Hematopoietic multipotent progenitor cell (in vitro differentiated cells): ENCODE measurements around the gene STK32B. TPM values are rescaled to one million over a fixed set of nuclear protein-coding genes. Genes with fewer than 3 reads are reported as not detected.
"Not testable (repeated sequence)": the region's sequence is repeated elsewhere in the genome, so short reads cannot be mapped to it uniquely, and the experiment has no call there.

ENCODE experiments used
- DNase-seq, 3 donors: peaks; one replicate each; pipeline ENCODE4 v3.0.0-alpha.2; 2011 to 2015; ENCODE audit warnings: low read depth in 2 of 3, low spot score in 2 of 3
- total RNA-seq: library from RNA; depleted of rRNA; stranded (reverse); fragments of >200 nt; gene quantifications from one replicate; pipeline ENCODE4 v1.2.3, GENCODE V29; 2012

Gene STK32B
- total RNA-seq, 1 donor = 14.8 TPM

- no peak for DNase-seq
These were observed 196.5 kb downstream of the STK32B start for GRCh38 chr4:5247735-5248134.

DNA sequence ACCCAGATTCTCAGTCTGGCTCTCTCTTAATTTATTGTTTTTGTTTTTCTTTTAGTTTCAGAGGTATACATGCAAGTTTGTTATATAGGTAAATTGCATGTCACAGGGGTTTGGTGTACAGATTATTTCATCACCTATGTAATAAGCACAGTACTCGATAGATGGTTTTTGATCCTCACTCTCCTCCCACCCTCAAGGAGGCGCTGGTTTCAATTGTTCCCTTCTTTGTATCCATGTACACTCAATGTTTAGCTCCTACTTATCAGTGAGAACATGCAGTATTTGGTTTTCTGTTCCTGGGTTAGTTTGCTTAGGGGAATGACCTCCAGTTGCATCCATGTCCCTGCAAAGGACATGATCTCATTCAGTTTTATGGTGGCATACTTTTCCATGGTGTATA, 198.4 kb downstream of the STK32B start:
- no peak for DNase-seq

GRCh38 chr4:5250536-5250935, 199.3 kb downstream of the STK32B start:
- not testable (repeated sequence) for DNase-seq

DNA sequence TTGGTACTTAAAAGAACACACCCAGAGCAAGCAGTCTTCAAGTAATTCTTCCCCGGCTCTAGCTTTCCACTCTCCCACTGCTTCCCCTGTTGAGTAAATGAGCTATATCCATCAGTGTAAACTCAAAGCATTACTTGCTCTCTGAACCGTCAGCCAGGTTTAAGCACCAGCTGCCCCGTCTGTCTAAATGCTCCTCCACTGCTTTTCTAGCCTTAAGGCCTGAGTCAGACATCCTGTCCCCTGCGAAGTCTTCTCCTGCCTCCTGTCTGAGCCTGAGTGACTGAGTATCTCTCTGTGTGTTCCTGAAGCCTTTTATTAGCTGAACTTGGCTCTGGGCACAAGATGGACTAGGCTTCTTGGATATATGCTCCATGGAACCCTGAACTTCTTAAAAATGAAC, 205.1 kb downstream of the STK32B start:
- no peak for DNase-seq

GRCh38 chr4:5257086-5257485, 205.8 kb downstream of the STK32B start:
- no peak for DNase-seq

DNA sequence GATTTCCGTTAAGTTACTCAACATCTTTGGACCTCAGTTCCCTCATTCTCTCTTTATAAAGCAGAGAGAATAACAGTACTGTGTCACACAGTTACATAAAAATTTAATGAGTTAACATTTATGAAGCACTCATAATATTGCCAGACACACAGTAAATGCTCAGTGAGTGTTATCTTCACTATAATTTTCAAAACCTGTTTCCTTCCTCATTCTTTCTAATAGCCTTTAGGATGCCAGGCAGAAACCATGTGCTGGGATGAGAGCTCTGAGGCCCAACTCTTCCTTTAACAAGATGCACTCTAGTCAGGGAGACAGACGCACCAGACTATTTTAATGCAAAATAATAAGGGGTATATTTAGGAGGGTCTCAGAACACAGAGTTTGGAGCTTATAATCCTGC, 208.2 kb downstream of the STK32B start:
- DNase-seq = peak in 1 of 3 donors; percentile 63

- no peak for DNase-seq
These were observed 208.8 kb downstream of the STK32B start for GRCh38 chr4:5260121-5260520.

DNA sequence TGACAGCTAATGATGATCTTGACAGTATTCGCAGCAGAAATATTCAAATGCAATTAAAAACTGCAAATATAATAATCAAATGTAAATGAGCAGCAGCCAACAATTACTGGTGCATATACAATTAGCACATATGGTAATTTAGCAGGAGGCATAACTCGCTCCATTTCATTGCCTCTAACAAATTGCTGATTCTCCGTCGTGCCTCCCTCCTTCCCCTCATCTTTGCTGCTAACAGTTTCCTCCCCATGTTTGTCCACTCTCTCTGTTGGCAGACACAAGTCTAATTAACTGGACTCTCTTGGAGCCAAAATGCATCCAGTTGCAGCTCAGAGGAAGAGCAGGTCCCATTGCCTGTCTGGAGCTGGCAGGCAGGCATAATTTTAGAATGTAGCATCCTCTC, 210.6 kb downstream of the STK32B start:
- DNase-seq = no peak

GRCh38 chr4:5266991-5267390, 215.7 kb downstream of the STK32B start:
- no peak for DNase-seq

DNA sequence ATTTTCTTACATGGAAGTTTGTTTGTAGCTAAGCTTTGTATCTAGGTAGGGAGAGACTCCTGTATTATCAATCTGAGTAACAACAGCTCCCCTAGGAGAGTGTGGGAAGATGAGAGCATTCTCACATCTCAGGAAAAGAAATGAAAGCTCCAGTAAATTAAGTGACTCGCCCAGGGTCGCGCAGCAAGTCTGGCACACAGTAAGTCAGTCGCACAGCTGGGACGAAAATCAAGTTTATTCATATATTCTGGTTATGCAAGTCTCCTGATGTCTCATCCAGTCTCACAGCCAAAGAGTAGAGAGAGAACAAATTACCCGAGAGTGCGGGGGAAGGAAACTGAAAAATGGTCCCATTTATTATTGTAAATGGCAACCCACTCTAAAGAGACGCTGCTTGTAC, 216.1 kb downstream of the STK32B start:
- no peak for DNase-seq

DNA sequence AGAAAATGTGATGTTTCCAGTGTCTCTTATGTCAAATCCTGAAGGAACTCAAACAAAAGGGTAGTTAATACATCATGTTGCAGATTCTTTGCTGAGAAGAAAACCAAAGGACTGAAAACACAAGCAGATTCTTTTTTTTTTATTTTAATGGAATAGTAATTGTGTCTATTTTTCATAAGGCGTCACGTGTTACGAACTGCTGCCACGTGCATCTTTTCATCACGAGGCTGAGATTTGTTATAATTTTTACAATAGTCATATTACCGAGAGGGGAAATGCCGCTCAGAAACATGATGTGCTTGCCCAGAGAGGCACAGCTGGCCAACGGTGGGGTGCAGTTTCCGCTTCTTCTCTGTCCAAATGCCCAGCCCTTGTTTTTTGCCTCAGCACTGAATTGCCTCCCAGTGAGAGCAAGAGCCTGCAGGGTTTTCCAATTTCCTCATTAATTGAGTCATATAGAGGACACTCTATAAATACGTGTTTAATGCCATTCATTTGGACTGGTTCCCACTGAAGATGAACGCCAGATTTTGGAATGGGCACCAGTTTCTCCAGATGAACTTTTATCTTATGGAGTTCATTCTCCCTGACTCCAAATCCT, 225.3 kb downstream of the STK32B start:
- no peak for DNase-seq

DNA sequence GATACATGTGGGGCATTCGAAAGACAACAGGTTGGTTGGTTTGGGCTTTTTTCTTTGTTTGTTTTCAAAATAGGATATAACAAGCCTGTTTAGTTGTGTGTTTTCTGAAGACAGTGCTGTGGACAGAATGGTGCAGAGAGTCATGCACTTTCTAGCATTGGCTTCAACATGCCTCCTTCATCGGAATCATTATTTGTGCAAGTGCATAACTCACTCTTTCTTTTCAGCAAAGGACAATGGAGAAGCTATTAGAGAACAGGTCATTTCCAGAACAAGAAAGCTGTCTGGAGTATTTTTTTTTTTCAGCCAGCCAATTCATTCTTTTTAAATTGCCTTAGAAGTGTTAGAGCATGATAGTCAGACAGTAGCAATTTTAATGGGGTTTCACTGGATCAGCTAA, 225.8 kb downstream of the STK32B start:
- DNase-seq = no peak

DNA sequence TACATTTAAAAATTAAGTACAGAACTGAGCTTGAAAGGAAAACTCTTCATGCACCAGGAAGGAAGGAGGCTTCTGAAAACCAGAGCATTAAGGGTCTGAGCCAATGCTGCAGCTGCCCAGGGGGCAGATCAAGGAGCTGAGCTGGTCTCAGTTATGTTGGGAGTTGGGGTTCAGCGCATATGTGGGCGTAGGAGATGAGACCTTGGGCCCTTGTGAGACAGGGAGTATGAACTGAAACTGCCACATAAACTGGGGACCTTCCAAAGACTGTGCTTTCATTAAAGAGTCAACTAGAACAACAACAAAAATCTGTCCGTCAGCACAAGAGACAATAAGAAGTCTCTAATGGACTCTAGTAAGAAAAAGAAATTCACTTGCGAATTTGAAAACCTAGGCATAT, 226.9 kb downstream of the STK32B start:
- DNase-seq = no peak

DNA sequence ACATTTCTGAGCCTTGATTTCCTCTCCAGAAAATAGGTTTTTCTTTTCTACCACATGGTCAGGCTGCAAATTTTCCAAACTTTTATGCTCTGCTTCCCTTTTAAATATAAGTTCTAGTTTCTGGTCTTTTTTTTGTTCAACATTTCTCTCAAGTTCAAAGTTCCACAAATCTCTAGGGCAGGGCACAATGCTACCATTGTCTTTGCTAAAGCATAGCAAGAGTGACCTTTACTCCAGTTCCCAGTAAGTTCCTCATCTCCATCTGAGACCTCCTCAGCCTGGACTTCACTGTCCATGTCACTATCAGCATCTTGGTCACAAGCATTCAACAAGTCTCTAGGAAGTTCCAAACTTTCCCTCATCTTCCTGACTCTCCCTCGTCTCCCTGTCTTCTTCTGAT, 228.8 kb downstream of the STK32B start:
- DNase-seq = not testable (repeated sequence)

DNA sequence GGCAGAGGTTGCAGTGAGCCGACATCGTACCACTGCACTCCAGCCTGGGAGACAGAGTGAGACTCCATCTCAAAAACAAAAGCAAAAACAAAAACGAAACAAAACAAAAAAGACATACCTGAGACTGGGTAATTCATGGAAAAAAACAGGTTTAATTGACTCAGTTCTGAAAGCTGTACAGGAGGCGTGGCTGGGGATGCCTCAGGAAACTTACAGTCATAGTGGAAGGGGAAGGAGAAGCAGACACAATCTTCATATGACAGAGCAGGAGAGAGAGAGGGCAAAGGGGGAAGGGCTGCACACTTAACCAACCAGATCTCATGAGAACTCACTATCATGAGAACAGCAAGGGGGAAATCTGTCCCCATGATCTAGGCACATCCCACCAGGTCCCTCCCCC, 229.5 kb downstream of the STK32B start:
- no peak for DNase-seq

DNA sequence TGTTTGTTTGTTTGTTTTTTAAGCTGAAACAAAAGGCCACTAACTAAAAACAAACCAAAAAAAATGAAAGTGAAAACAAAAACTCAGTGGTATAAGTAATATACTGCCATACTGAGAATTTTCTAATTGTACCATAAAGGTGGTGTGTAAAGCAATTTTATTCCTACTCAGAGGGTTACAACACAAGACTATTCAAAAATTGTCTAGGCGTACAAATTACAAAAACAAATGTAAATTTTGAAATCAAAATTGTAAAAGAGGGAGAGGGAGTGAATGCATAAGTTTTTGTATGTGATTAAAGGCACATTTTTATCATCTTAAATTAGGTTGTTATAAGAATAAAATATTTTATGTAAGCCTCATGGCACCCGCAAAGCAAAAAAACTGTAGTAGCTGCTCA, 232.6 kb downstream of the STK32B start:
- DNase-seq = no peak

DNA sequence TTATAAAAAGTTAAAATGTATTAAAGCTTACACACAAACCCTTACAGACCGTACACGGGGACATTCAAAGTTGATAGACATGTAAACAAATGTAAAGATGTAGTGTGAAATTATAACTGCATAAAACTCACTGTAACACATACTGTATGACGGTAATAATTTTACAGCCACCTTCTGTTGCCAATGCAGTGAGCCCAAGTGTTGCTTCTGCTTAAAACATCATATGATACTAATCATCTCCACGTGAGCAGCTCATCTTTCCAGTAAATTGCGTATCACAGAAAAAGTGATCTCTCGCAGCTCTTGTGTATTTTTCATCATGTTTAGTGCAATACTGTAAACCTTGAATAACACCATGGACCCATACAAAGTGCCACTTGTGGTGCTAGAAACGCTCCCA, 233.2 kb downstream of the STK32B start:
- no peak for DNase-seq

- peak in 1 of 3 donors; percentile 8 for DNase-seq
These were observed 240.8 kb downstream of the STK32B start for GRCh38 chr4:5292101-5292500.

DNA sequence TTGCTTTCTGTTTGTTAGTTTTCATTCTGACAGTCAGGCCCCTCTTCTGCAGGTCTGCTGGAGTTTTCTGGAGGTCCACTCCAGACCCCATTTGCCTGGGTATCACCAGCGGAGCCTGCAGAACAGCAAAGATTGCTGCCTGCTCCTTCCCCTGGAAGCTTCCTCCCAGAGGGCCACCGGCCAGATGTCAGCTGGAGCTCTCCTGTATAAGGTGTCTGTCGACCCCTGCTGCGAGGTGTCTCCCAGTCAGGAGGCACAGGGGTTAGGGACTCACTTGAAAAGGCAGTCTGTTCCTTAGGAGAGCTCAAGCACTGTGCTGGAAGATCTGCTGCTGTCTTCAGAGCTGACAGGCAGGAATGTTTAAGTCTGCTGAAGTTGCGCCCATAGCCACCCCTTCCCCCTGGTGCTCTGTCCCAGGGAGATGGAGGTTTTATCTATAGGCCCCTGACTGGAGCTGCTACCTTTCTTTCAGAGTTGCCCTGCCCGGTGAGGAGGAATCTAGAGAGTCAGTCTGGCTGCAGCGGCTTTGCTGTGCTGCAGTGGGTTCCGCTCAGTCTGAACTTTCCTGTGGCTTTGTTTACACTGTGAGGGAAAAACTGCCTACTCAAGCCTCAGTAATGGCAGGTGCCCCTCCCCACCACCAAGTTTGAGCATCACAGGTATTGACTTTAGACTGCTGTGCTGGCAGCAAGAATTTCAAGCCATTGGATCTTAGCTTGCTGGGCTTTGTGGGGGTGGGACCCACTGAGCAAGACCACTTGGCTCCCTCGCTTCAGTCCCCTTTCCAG, 246.9 kb downstream of the STK32B start:
- not testable (repeated sequence) for DNase-seq

GRCh38 chr4:5300283-5300682, 249.0 kb downstream of the STK32B start:
- no peak for DNase-seq

DNA sequence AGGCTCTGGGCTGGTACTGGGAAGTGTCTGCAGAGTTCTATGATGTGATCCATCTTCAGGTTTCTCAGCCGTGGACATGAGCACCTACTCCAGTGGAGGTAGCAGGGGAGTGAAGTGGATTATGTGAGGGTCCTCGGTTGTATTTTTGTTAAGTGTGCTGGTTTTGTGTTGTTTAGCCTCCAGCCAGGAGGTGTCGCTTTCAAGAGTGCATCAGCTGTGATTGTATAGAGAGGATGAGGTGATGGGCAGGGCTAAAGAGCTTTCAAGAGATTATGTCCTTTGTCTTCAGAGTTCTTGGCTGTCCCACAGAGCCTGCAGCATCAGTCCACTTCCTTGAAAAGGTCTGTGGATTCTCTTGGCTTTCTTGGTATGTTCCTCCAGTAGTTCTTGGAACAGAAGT, 256.6 kb downstream of the STK32B start:
- no peak for DNase-seq

DNA sequence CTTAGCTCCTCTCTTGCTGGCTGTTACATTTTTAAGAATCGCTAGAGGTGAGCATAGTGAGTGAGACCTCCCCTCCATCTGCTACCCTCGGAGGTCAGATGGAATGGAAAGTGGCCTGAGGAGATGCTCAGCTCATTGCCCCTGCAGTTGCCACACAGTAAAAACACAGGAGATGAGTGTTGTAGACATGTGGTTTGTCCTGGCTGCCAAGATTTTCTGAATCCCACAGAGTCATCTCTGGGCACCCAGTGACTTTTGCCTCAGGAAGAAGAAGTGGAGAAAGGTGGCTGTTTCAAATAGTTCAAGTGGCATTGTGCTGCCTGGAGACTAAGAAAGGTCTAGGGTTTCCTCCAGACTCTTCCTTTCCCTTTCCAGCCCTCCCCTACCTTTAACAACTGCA, 271.0 kb downstream of the STK32B start:
- DNase-seq = no peak
